SU-DHL-6 (cell line): ENCODE measurements around the gene JAKMIP1.

Experiments used
- H2AFZ ChIP-seq: fragments of 200-600 bp; sonication (generic); 2 replicates; pipeline ENCODE4 v1.6.1; 2014; ENCODE audit warnings: low read depth, mild to moderate bottlenecking, moderate library complexity, mixed read lengths, antibody characterized with exemption, low read length; ENCODE audit not compliant: severe bottlenecking
- H3F3A ChIP-seq: fragments of 200-600 bp; shearing (Covaris generic); 2 replicates; pipeline ENCODE4 v1.6.0; 2016; ENCODE audit warnings: antibody characterized with exemption, mild to moderate bottlenecking; ENCODE audit not compliant: insufficient read depth
- H3K27ac ChIP-seq: fragments of 200-600 bp; sonication (generic); 2 replicates; pipeline ENCODE4 v1.5.1; 2016; ENCODE audit warnings: low read depth, mild to moderate bottlenecking, low read length, moderate library complexity, mixed read lengths
- H3K27me3 ChIP-seq: fragments of 200-600 bp; sonication (generic), shearing (Covaris generic); 2 replicates; pipeline ENCODE4 v1.6.0; 2014; ENCODE audit warnings: mild to moderate bottlenecking, low read length
- H3K36me3 ChIP-seq: fragments of 200-600 bp; sonication (generic); 2 replicates; pipeline ENCODE4 v1.6.1; 2014; ENCODE audit warnings: mild to moderate bottlenecking, low read length, mixed read lengths
- H3K4me2 ChIP-seq: fragments of 300-600, 200-600 bp; shearing (Covaris generic), sonication (generic); 2 replicates; pipeline ENCODE4 v1.6.0; 2014; ENCODE audit warnings: low read length, low read depth, mild to moderate bottlenecking; ENCODE audit not compliant: poor library complexity, severe bottlenecking
- H3K4me3 ChIP-seq: fragments of 200-600 bp; sonication (generic); 2 replicates; pipeline ENCODE4 v1.5.1; 2014; ENCODE audit warnings: antibody characterized with exemption, low read length, mild to moderate bottlenecking, mixed read lengths; ENCODE audit not compliant: insufficient read depth, poor library complexity, severe bottlenecking
- H3K79me2 ChIP-seq: fragments of 200-600 bp; sonication (generic); 2 replicates; pipeline ENCODE4 v1.6.1; 2014; ENCODE audit warnings: mild to moderate bottlenecking, low read length, moderate library complexity; ENCODE audit not compliant: insufficient read depth
- H3K9ac ChIP-seq: fragments of 200-600 bp; sonication (generic); 2 replicates; pipeline ENCODE4 v1.7.0; 2014; ENCODE audit warnings: mild to moderate bottlenecking, low read length
- H3K9me2 ChIP-seq: fragments of 200-600 bp; sonication (generic); replicated peaks from 2 replicates; pipeline ENCODE4 v1.6.1; 2014; ENCODE audit warnings: low read length; ENCODE audit not compliant: insufficient read depth
- H3K9me3 ChIP-seq: fragments of 200-600 bp; sonication (generic); 2 replicates; pipeline ENCODE4 v1.6.1; 2014; ENCODE audit warnings: low read length, mixed read lengths; ENCODE audit not compliant: insufficient read depth
- H4K20me1 ChIP-seq: fragments of 200-600 bp; sonication (generic); 2 replicates; pipeline ENCODE4 v1.6.1; 2014; ENCODE audit warnings: low read depth, mild to moderate bottlenecking, antibody characterized with exemption, low read length, moderate library complexity, mixed read lengths
- EZH2phosphoT487 ChIP-seq: fragments of 200-600 bp; sonication (generic), shearing (Covaris generic); conservative IDR thresholded peaks from 2 replicates; pipeline ENCODE4 v1.6.1; 2018; ENCODE audit warnings: mild to moderate bottlenecking, antibody characterized with exemption, low read length, moderate library complexity, mixed read lengths
- TF ChIP-seq, protein P1 (sequence below): fragments of 200-600 bp; sonication (generic); IDR thresholded peaks from one replicate; pipeline ENCODE4 v1.5.1; 2017; ENCODE audit warnings: antibody characterized with exemption, mild to moderate bottlenecking, low read length, moderate library complexity; ENCODE audit not compliant: insufficient read depth, poor library complexity, severe bottlenecking

JAKMIP1 gene

GRCh38 chr4:6011271-6011671 is 189.1 kb downstream of the JAKMIP1 start:
- Histone ChIP-seq H2AFZ (no peak overlapping the region), H3K27me3 (no peaks in the 10 kb centered on the region), H3F3A (no peaks in the 10 kb centered on the region), H3K4me3 (no peak overlapping the region), H3K4me2 (no peak overlapping the region), H3K9me3 (no peaks in the 10 kb centered on the region), H3K9ac (no peak overlapping the region), H3K79me2 (no peaks in the 10 kb centered on the region), H4K20me1 (no peaks in the 10 kb centered on the region), H3K27ac (no peak overlapping the region), H3K36me3 (no peaks in the 10 kb centered on the region), H3K9me2 (no peaks in the 10 kb centered on the region)
- no peak for TF ChIP-seq EZH2phosphoT487
- TF ChIP-seq, protein P1, sequence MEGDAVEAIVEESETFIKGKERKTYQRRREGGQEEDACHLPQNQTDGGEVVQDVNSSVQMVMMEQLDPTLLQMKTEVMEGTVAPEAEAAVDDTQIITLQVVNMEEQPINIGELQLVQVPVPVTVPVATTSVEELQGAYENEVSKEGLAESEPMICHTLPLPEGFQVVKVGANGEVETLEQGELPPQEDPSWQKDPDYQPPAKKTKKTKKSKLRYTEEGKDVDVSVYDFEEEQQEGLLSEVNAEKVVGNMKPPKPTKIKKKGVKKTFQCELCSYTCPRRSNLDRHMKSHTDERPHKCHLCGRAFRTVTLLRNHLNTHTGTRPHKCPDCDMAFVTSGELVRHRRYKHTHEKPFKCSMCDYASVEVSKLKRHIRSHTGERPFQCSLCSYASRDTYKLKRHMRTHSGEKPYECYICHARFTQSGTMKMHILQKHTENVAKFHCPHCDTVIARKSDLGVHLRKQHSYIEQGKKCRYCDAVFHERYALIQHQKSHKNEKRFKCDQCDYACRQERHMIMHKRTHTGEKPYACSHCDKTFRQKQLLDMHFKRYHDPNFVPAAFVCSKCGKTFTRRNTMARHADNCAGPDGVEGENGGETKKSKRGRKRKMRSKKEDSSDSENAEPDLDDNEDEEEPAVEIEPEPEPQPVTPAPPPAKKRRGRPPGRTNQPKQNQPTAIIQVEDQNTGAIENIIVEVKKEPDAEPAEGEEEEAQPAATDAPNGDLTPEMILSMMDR = no peak

- no peak overlapping the region for H3K27ac ChIP-seq
Measured at GRCh38 chr4:6010789-6011188, 189.6 kb downstream of the JAKMIP1 start.

GRCh38 chr4:6009452-6009851 is 190.9 kb downstream of the JAKMIP1 start:
- H3K9ac ChIP-seq = no peak overlapping the region
- no peaks in the 10 kb centered on the region for H3K79me2 ChIP-seq
- H3F3A ChIP-seq = no peaks in the 10 kb centered on the region
- H3K27me3 ChIP-seq = no peaks in the 10 kb centered on the region
- no peaks in the 10 kb centered on the region for H3K9me2 ChIP-seq
- no peak overlapping the region for H3K4me3 ChIP-seq
- no peaks in the 10 kb centered on the region for H3K36me3 ChIP-seq
- TF ChIP-seq, protein P1 = no peak
- TF ChIP-seq EZH2phosphoT487 = no peak
- H3K27ac ChIP-seq = no peak overlapping the region
- H3K9me3 ChIP-seq = no peaks in the 10 kb centered on the region
- no peak overlapping the region for H2AFZ ChIP-seq
- no peak overlapping the region for H3K4me2 ChIP-seq
- no peaks in the 10 kb centered on the region for H4K20me1 ChIP-seq

More at GRCh38 chr4:6010789-6011188, 189.6 kb downstream of the JAKMIP1 start:
- H4K20me1 ChIP-seq = no peaks in the 10 kb centered on the region
- H3F3A ChIP-seq = no peaks in the 10 kb centered on the region
- H3K9me2 ChIP-seq = no peaks in the 10 kb centered on the region
- TF ChIP-seq, protein P1 = no peak
- no peak for TF ChIP-seq EZH2phosphoT487
- no peak overlapping the region for H3K9ac ChIP-seq
- H3K4me3 ChIP-seq = no peak overlapping the region
- no peaks in the 10 kb centered on the region for H3K9me3 ChIP-seq
- H3K27me3 ChIP-seq = no peaks in the 10 kb centered on the region
- H3K36me3 ChIP-seq = no peaks in the 10 kb centered on the region
- no peak overlapping the region for H3K4me2 ChIP-seq
- H2AFZ ChIP-seq = no peak overlapping the region
- H3K79me2 ChIP-seq = no peaks in the 10 kb centered on the region
